Stimulated activated naive CD8-positive, alpha-beta T cell treated with anti-CD3 and anti-CD28 coated beads, Interleukin-15, Interleukin-2, amounts not matched to agents 100 ng/mL and 50 ng/mL, for 24 hours (primary cell): ENCODE results near the gene KCNH1.

Source experiments
- H3K27ac Mint-ChIP-seq: one replicate; pipeline ENCODE4 v1.8.0; 2021; ENCODE audit warnings: mild to moderate bottlenecking, mixed read lengths
- H3K27me3 Mint-ChIP-seq: one replicate; pipeline ENCODE4 v1.8.0; 2021; ENCODE audit warnings: mixed read lengths
- H3K36me3 Mint-ChIP-seq: one replicate; pipeline ENCODE4 v1.8.0; 2021; ENCODE audit warnings: low read depth, mixed read lengths
- H3K4me1 Mint-ChIP-seq: one replicate; pipeline ENCODE4 v1.8.0; 2021; ENCODE audit warnings: low read depth, mixed read lengths
- H3K4me3 Mint-ChIP-seq: one replicate; pipeline ENCODE4 v1.8.0; 2021; ENCODE audit warnings: mild to moderate bottlenecking, mixed read lengths
- H3K9me3 Mint-ChIP-seq: one replicate; pipeline ENCODE4 v1.8.0; 2021; ENCODE audit warnings: mixed read lengths

KCNH1 gene

DNA sequence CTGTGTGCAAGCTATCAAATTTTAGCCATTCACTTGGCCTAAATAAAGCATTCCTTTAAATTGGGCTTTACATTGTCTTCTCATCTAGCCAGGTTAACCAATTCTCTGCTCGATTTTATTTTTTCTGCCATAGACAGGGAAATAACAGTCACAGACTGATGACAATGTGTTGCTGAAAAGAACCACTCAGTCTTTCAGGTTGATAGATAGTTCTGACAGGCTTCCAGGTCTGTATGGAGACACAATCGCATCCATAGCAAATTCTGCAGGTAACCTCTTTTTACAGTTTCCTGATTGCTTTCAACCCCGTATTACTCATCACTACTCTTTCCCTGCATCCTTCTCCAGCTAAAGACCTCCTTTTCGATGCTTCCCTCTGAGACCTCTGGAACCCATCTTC lies 198.0 kb downstream of the KCNH1 start:
- H3K4me1 Mint-ChIP-seq = peaks cover 4% of the 10 kb centered on the region
- no peaks in the 10 kb centered on the region for H3K36me3 Mint-ChIP-seq
- peaks cover 5% of the 10 kb centered on the region for H3K9me3 Mint-ChIP-seq
- H3K27ac Mint-ChIP-seq = no peak overlapping the region
- no peaks in the 10 kb centered on the region for H3K27me3 Mint-ChIP-seq
- H3K4me3 Mint-ChIP-seq = no peak overlapping the region

DNA sequence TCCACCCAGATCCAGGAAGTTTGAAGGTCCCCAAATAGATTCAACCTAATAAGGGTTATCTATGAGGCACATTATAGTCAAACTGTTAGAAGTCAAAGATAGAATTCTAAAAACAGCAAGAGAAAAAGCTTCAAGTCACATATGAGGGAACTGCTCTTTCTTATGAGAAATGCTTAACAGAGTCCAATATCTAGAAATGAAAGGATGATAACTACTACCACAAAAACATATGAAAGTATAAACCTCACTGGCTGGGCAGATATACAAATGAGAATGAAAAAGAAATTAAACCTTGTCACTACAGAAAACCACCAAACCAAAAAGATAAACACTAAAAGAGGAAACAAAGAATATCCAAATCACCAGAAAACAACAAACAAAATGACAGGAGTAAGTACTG lies 201.8 kb downstream of the KCNH1 start:
- Mint-ChIP-seq H3K9me3 (peaks cover 11% of the 10 kb centered on the region), H3K36me3 (no peaks in the 10 kb centered on the region), H3K4me3 (no peak overlapping the region), H3K27me3 (peaks cover 11% of the 10 kb centered on the region), H3K27ac (no peak overlapping the region), H3K4me1 (no peaks in the 10 kb centered on the region)

DNA sequence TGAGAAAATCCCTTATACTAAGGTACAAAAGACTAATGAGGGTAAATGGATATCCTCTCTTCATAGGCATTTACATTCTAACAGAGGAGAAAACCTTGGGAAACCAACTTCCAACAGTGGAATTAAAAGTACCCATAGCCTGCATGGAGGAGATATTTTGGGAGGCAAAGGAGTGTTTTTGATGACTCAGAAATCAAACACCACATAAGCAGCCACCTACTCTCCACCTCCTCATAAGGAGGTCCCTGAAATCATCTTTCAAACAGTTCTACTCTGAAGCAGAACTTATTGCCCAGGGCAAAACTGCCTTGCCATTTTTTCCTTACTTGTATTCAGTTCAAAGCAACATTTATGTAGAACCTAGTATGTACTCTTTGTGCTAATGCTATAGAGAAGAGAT lies 211.3 kb downstream of the KCNH1 start:
- peaks cover 36% of the 10 kb centered on the region for H3K27me3 Mint-ChIP-seq
- H3K27ac Mint-ChIP-seq = no peak overlapping the region
- no peak overlapping the region for H3K4me3 Mint-ChIP-seq
- H3K9me3 Mint-ChIP-seq = peaks cover 7% of the 10 kb centered on the region
- H3K4me1 Mint-ChIP-seq = no peaks in the 10 kb centered on the region
- H3K36me3 Mint-ChIP-seq = no peaks in the 10 kb centered on the region

DNA sequence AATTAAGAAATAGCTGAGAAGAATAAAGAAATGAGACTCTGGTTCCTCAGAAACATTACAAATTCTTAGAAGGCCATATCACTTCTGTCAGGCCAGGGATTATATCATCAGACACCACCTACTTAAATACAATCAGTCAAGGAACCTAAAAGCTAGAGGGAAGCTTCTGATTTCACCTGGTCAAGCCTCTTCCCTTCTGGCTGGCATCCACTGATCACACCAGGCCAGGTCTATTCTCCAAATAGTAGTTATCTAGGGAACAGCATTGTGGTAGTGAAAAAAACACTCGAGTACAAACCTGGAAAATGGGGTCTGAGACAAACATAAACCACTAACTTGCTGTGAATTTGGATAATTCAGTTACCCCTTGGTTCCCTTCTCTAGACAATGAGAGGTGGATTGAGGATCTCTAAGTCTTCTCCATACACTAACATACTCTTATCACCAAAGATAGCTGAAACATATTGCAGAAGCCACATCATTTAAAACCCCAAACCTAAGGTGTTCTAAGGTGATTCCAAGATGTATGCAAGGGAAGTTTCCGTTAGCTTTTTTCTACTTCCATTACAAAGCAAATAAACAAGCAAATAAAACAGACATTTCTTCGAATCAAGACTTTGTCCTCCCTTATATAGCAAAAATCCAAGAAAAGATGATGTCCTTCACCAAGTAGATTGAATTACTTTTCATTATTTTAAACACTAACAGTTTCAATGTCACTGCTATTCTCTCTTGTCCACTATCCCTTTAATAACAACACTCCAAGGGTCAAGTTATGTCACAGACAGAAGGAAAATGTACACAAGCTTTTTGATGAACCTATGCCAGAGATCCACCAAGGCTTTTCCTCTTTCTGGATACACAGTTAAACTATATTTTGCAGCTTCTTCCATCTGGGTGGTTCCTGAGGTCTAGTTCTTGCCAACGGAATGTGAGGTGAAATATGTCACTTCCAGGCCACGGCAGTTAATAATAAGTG lies 212.9 kb downstream of the KCNH1 start:
- Mint-ChIP-seq H3K27ac (no peak overlapping the region), H3K27me3 (peaks cover 32% of the 10 kb centered on the region), H3K4me1 (no peaks in the 10 kb centered on the region), H3K9me3 (no peaks in the 10 kb centered on the region), H3K4me3 (no peak overlapping the region), H3K36me3 (no peaks in the 10 kb centered on the region)

DNA sequence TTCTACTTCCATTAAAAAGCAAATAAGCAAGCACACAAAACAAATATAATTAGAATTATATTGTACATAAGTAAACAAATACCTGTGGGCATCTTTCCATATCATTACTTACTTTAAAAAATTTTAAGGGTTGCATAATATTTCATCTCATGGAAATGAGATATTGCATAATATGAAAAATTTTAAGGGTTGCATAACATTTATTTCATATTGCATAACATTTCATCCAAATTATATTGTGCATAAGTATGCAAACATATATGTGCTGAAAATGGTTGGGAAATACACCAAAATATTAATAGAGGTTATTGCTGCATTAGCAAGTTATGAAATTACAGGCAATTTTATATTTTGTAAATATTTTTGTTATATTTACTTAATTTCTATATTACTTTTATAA lies 213.7 kb downstream of the KCNH1 start:
- no peak overlapping the region for H3K27ac Mint-ChIP-seq
- H3K9me3 Mint-ChIP-seq = no peaks in the 10 kb centered on the region
- H3K4me3 Mint-ChIP-seq = no peak overlapping the region
- no peaks in the 10 kb centered on the region for H3K4me1 Mint-ChIP-seq
- H3K36me3 Mint-ChIP-seq = no peaks in the 10 kb centered on the region
- H3K27me3 Mint-ChIP-seq = peaks cover 32% of the 10 kb centered on the region

DNA sequence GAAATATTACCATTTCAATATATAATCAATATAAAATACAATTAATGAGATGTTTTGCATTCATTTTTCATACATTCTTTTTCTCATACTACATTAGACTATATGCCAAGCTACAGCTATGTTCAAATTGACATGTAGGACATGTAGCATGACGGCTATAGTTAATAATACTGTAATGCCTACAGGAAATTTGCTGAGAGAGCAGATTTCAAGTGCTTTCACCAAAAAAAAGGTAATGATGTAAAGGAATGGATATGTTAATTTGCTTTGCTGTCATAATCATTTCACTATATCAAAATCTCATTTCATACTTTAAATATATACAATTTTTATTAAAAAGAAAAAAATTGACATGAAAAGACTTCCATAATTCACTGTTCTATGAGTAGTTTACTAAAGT lies 215.1 kb downstream of the KCNH1 start:
- H3K9me3 Mint-ChIP-seq = no peaks in the 10 kb centered on the region
- H3K27ac Mint-ChIP-seq = no peak overlapping the region

DNA sequence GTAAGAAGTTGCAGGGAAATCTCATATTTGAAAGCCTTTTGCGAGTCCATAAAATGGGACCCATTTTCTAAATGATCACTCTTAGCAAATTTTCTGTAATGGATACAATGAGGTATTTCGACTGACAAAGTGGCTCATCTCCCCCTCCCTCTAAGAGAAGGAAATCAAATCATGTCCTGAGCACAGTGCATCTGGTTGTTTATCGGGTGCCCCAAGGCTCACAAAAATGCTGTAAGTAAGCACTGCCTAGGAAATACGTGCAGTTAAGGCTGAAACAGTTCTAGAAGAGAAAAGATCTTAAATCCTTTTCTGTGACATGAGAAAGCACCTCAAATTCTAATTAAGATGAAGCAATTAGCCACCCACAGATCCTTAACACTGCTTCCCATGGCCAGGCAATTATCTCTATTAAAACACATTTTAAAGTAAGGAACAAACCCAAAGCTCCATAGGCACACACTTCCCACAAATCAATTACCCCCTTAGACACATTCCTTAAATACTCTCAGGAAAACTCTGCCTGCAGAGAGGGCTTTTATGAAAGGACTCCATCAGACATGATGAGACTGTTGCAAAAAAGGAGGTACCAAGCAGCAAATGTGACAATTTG lies 216.3 kb downstream of the KCNH1 start:
- Mint-ChIP-seq H3K36me3 (no peaks in the 10 kb centered on the region), H3K4me3 (no peak overlapping the region), H3K27me3 (peaks cover 18% of the 10 kb centered on the region), H3K4me1 (no peaks in the 10 kb centered on the region), H3K9me3 (no peaks in the 10 kb centered on the region), H3K27ac (no peak overlapping the region)

More for the DNA sequence above, 215.1 kb downstream of the KCNH1 start:
- Mint-ChIP-seq H3K36me3 (no peaks in the 10 kb centered on the region), H3K4me3 (no peak overlapping the region), H3K27me3 (peaks cover 25% of the 10 kb centered on the region), H3K4me1 (no peaks in the 10 kb centered on the region)

DNA sequence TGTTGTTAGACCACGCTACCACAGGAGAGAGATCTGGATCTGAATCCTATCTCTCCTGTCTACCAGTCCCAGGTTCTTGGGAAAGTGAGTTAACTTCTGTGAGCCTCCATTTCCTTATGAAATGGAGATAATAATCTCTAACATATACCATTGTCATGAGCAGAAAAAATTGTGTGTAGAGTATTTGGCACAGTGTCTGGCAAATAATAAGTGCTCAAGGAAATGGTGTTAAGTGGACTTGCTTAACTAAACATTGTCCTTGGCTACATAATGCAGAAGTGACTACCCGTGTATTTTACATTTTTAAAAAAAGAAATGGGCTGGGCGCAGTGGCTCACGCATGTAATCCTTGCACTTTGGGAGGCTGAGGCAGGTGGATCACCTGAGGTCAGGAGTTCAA lies 217.4 kb downstream of the KCNH1 start:
- Mint-ChIP-seq H3K27ac (no peak overlapping the region), H3K4me3 (no peak overlapping the region), H3K36me3 (no peaks in the 10 kb centered on the region), H3K4me1 (no peaks in the 10 kb centered on the region), H3K9me3 (no peaks in the 10 kb centered on the region), H3K27me3 (peaks cover 16% of the 10 kb centered on the region)

DNA sequence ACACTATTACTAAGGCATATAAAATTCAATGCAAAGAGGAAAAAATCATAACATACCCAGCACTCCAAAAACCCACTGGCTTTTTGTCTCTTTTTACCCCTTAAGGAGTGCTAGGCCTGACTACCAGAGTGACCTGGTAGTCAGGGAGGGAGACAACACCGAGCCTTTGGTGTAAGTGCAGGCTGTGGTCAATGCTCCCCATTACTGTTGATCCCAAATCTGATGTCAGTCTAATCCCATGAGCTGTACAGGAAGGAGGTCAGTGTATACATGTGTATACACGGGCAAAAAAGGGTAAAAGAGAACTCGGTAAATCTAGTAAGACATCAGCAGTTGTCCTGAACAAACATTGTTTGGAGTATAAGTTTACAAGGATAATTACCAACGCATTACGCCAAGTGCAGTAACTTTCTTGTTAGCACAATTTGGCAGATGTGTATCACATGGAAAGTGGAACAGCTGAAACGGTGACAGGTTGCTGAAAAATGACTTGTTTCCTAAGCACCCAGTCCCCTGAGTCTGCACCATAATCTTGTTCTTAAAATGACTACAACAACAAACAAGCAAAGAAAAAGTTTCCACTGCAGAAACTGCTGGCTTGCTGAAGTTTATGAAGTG lies 217.9 kb downstream of the KCNH1 start:
- no peak overlapping the region for H3K4me3 Mint-ChIP-seq

DNA sequence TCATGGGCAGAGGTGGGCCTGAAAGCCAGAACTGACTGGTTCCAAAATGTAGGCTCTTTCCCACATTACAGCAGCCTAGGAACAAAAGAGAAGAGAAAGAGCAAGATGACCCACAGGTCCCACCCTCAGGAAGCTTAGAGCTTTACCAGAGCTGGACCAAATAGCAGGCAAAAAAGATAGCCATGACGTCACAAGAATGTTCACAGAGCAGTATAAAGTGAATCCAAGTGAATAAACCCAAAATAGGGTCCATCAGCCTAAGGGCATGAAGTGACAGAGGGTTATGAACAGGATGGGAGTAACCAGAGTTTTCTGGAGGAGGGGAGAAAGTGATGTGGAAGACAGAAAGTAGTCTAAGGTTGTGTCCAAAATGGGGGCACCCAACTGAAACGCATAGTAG lies 221.2 kb downstream of the KCNH1 start:
- no peaks in the 10 kb centered on the region for H3K4me1 Mint-ChIP-seq
- no peak overlapping the region for H3K27ac Mint-ChIP-seq
- H3K27me3 Mint-ChIP-seq = peaks cover 12% of the 10 kb centered on the region
- H3K9me3 Mint-ChIP-seq = no peaks in the 10 kb centered on the region
- H3K4me3 Mint-ChIP-seq = no peak overlapping the region
- no peaks in the 10 kb centered on the region for H3K36me3 Mint-ChIP-seq

More for the DNA sequence above, 217.9 kb downstream of the KCNH1 start:
- H3K4me1 Mint-ChIP-seq = no peaks in the 10 kb centered on the region
- no peaks in the 10 kb centered on the region for H3K9me3 Mint-ChIP-seq
- H3K36me3 Mint-ChIP-seq = no peaks in the 10 kb centered on the region
- H3K27ac Mint-ChIP-seq = no peak overlapping the region
- H3K27me3 Mint-ChIP-seq = peaks cover 13% of the 10 kb centered on the region

DNA sequence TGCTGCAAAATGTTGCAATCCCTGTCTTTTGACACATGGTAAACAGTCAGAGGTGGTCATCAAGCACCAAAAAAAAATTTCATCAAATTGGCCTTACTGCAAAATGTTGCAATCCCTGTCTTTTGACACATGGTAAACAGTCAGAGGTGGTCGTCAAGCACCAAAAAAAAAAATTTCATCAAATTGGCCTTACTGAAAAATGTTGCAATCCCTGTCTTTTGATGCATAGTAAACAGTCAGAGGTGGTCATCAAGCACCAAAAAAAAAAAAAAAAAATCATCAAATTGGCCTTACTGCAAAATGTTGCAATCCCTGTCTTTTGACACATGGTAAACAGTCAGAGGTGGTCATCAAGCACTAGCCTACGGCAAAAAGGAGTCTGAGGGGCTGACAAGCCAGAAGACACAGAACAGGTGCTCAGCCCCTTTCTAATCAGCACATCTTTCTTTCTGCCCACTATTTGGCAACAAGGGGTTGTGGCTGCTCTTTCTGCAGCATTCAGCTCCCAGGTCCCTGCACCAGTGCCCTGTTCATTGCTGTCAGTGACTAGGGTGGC lies 223.8 kb downstream of the KCNH1 start:
- H3K36me3 Mint-ChIP-seq = no peaks in the 10 kb centered on the region
- H3K4me3 Mint-ChIP-seq = no peak overlapping the region
- peaks cover 16% of the 10 kb centered on the region for H3K27me3 Mint-ChIP-seq
- H3K9me3 Mint-ChIP-seq = no peaks in the 10 kb centered on the region
- no peak overlapping the region for H3K27ac Mint-ChIP-seq
- H3K4me1 Mint-ChIP-seq = no peaks in the 10 kb centered on the region

DNA sequence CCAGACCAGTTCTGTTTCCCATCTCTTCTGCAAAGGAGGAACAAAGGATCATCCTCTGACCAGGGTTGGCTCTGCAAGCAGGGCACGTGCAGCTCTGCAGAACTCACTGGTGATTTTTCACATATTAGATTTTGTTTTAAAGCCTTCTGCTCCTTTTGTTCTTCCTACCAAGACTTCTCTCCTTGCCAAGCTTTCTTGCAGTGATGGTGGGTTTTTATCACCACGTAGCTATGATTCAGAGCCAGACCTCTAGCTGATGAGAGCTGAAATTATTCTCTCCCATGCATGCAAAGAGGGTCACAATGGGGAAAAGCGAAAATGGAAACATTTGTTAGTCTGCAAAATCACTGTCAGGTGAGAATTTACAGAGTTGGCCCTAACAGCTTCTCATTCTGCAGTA lies 225.2 kb downstream of the KCNH1 start:
- Mint-ChIP-seq H3K9me3 (no peaks in the 10 kb centered on the region), H3K27me3 (peaks cover 16% of the 10 kb centered on the region), H3K4me3 (no peak overlapping the region), H3K36me3 (no peaks in the 10 kb centered on the region), H3K27ac (no peak overlapping the region), H3K4me1 (no peaks in the 10 kb centered on the region)

DNA sequence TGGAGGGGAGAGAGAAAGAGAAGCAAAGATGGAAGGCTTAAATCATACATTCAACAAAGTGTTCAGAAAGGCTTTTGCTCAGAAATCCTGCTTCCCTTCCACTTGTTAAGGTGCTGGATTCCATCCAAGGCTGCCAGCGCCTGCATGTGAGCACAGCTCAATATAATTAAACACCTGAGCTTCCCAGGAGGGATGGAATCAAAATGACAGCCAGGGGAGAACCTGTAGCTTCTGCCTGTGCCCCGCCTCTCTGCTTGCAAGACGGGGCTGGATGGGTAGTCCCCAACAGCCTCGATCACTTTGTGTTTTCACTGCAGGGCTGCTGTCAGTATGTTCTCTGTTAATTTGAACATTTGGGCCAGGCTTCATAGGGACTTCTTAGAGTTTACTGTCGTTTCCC lies 225.7 kb downstream of the KCNH1 start:
- no peak overlapping the region for H3K4me3 Mint-ChIP-seq
- H3K36me3 Mint-ChIP-seq = no peaks in the 10 kb centered on the region
- H3K27me3 Mint-ChIP-seq = peaks cover 16% of the 10 kb centered on the region
- no peaks in the 10 kb centered on the region for H3K4me1 Mint-ChIP-seq
- no peaks in the 10 kb centered on the region for H3K9me3 Mint-ChIP-seq
- H3K27ac Mint-ChIP-seq = no peak overlapping the region

DNA sequence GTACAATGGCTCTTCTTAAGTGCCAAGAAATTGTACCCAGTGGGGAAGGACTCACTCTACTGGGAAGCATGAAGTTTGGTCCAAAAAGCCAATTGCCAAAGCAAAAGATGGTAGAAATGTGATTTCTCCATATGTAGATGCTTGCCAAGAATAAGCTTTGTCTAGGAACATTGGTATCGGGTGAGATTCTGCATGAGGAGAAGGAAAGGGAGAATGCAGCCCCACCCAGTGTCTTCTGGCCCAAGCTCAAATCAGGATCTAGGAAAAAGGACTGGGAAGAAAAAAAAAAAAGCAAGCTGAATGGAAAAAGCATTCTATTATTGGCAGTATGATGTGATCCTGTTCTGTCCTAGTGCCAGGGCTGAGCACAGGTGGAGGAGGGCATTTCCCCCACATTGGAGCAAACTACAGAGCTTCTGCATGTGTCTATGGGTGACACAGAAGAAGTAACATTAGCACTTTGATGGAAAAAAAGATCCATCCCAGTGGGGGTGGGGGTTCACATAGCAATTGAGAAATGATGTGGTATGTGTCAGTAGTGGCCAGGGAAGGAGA lies 226.6 kb downstream of the KCNH1 start:
- H3K27me3 Mint-ChIP-seq = peaks cover 24% of the 10 kb centered on the region
- H3K36me3 Mint-ChIP-seq = no peaks in the 10 kb centered on the region
- H3K9me3 Mint-ChIP-seq = no peaks in the 10 kb centered on the region
- no peak overlapping the region for H3K27ac Mint-ChIP-seq
- H3K4me1 Mint-ChIP-seq = no peaks in the 10 kb centered on the region
- H3K4me3 Mint-ChIP-seq = no peak overlapping the region
